GM19351 (cell line): ENCODE data around the gene ZPBP2.
"Not testable (repeated sequence)": the region's sequence is repeated elsewhere in the genome, so short reads cannot be mapped to it uniquely, and the experiment has no call there.

ENCODE experiments used
- ATAC-seq: cut with Tn5 transposase; IDR thresholded peaks from one replicate; pipeline ENCODE4 v1.9.1; 2021; ENCODE audit warnings: mild to moderate bottlenecking, moderate library complexity; ENCODE audit not compliant: unreplicated experiment

Gene ZPBP2, protein sequence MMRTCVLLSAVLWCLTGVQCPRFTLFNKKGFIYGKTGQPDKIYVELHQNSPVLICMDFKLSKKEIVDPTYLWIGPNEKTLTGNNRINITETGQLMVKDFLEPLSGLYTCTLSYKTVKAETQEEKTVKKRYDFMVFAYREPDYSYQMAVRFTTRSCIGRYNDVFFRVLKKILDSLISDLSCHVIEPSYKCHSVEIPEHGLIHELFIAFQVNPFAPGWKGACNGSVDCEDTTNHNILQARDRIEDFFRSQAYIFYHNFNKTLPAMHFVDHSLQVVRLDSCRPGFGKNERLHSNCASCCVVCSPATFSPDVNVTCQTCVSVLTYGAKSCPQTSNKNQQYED

GRCh38 chr17:39867880-39868553 lies at the start of gene ZPBP2:
Gene ZPBP2 (plus strand): TSS chr17:39868202. CDS start chr17:39868355, 153 bp downstream.
- no peak for ATAC-seq

DNA sequence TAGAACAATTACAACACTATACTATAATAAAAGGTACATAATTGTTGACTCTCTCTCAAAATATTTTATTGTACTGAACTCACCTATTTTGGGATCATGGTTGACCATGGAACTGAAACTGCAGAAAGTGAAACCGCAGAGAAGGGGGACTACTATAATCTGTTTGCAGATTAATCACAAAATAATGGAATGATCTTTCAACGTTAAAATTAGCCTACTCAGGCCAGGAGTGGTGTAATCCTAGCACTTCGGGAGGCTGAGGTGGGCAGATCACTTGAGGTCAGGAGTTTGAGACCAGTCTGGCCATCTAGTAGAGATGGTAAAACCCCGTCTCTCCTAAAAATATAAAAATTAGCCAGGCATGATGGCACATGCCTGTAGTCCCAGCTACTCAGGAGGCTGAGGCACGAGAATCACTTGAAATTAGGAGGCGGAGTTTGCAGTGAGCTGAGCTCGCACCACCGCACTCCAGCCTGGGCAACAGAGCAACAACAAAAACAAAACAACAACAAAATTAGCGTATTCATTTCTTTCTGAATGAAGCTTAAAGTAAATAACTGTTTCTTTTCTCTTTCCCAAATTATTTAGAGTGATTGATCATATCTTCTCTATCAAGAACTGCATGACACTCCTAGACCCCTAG lies 49.5 kb upstream of the ZPBP2 start:
- ATAC-seq, result no peak

- no peak for ATAC-seq
Observed at GRCh38 chr17:39820541-39820940, 47.5 kb upstream of the ZPBP2 start.

DNA sequence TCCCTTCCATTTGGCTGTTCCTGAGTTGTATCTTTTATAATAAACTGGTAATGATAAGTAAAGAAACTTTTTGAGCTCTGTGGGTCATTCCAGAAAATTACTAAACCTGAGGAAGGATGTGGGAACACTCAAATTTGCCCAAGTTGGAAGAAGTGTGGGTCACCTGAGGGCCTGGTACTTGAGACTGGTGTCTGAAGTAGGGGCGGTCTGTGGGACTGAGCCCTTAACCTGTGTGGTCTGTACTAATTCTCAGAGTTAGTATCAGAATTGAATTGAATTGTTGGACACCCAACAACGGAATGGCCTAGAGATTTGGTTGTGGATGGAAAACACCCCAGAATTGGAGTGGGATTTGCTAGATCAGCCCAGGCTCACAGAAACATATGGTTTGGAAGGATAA lies 47.0 kb upstream of the ZPBP2 start:
- ATAC-seq, result no peak

DNA sequence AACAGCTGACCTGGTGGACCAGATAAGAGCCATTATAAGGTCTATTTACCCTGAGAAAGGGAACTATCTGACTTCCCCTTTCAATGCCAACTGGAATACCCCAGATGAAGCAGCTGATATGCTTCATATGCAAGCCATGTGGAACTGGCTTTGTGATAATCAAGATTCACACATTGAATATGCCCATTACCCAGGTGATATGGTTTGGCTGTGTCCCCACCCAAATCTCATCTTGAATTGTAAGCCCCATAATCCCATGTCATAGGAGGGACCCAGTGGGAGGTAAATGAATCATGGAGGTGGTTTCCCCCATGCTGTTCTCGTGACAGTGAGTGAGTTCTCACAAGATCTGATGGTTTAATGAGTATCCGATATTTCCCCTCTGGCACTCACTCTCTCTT lies 46.0 kb upstream of the ZPBP2 start:
- ATAC-seq, result no peak

DNA sequence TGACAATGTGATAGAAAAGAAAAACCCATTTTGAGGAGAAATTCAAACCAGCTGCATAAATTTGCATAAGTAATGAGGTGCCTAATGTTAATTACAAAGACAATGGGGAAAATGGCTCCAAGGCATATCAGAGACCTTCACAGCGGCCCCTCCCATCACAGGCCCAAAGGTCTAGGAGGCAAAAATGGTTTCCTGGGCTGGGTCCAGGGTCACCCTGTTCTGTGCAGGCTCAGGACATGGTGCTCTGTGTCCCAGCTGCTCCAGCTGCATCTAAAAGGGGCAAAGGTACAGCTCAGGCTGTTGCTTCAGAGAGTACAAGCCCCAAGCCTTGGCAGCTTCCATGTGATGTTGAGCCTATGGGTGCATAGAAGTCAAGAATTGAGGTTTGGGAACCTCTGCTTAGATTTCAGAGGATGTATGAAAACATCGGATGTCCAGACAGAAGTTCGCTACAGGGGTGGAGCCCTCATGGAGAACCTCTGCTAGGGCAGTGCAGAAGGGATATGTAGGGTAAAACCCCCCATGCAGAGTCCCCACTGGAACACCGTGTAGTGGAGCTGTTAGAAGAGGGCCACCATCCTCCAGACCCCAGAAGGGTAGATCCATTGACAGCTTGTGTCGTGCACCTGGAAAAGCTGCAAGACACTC lies 44.5 kb upstream of the ZPBP2 start:
- no peak for ATAC-seq

DNA sequence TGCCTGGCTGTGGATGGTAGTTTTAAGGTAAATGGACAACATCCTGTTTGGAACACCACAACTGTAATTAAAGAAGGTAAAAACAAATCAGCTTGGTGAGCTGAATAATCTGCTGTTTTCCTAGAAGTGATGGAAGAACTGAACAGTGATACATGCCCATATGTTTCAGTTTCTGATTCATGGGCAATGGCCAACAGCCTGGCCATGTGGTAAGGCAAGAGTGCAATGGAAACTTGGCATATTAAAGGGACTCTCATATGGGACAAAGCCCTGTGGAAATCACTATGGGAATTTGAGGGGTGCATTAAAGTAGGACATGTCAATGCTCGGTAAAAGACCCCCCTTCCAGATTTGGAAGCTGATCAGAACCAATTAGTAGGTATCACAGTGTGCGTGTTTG lies 41.7 kb upstream of the ZPBP2 start:
- ATAC-seq, result no peak

- ATAC-seq, result no peak
Observed at GRCh38 chr17:39828443-39828842, 39.6 kb upstream of the ZPBP2 start.

GRCh38 chr17:39831588-39831987 lies 36.4 kb upstream of the ZPBP2 start:
- ATAC-seq, result no peak

GRCh38 chr17:39834017-39834416 lies 34.0 kb upstream of the ZPBP2 start:
- ATAC-seq, result no peak

- no peak for ATAC-seq
Observed at GRCh38 chr17:39835038-39835786, 32.8 kb upstream of the ZPBP2 start.

DNA sequence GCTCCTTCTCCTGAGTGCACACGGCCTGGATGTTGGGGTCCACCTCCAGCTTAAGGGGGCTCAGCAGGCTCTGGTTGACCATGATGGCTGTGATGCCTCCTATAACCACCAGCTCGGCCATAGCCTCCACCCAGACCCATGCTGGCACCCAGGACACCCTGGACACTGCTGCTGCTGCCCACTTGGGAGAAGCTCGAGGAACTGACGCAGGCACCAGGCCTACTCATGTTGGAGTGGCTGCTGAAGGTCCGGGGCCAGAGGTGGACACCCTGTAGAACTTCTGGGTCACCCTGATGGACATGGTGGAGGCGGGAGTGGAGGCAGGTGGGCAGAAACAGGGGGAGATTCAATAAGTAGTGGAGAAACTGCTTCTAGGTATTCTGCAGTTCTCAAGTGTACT lies 31.9 kb upstream of the ZPBP2 start:
- no peak for ATAC-seq

DNA sequence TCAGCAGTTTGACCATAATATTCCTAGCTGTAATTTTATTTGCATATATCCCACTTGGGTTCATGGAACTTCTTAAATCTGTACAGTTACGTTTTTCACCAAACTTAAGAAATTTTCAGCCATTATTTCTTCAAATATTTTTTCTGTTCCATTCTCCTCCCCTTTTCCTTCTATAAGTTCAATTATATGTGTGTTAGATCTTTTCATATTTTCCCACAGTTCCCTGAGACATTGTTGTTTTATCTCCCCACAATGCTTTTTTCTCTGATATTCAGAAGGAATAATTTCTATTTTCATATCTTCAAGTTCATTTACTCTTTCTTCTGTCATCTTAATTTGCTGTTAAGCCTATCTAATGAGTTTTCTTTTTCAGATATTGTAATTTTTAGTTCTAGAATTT lies 29.9 kb upstream of the ZPBP2 start:
- no peak for ATAC-seq

DNA sequence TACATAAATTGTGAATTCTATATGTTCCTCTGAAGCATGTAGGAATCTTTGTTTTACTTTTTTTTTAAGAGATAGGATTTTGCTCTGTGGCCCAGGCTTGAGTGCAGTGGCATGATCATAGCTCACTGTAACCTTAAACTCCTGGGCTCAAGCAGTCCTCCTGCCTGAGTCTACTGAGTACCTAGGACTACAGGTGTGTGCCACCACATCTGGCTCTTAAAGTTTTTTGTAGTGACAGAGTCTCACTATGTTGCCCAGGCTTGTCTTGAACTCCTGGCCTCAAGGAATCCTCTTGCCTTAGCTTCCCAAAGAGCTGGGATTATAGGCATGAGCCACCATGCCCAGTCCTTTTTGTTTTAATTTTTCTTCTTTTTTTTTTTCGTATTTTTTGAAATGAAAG lies 29.2 kb upstream of the ZPBP2 start:
- ATAC-seq, result no peak

GRCh38 chr17:39841134-39841683 lies 26.8 kb upstream of the ZPBP2 start:
- no peak for ATAC-seq

DNA sequence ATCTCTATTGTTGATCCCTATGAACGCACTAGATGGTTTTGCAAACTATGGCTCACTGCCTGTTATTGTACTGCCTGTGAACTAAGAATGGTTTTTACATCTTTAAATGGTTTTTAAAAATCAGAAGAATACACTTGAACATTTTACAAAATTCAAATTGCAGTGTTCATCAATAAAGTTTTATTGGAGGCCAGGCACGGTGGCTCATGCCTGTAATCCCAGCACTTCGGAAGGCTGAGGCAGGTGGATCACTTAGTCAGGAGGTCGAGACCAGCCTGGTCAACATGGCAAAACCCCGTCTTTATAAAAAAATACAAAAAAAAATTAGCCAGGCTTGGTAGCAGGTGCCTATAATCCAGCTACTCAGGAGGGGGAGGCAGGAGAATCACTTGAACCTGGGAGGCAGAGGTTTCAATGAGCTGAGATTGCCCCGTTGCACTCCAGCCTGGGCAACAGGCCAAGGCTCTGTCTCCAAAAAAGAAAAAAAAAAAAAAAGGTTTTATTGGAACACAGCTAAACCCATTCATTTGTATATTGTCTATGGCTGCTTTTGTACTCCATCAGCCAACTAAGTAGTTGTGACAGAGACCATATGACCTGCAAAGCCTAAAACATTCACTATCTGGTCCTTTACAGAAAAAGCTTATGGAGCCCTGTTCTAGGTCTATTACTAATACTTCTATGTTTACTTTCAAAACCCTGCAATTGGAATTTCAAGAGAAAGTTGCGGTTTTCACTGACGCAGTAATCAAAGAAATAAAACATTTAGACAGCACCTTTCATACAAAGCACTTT lies 22.8 kb upstream of the ZPBP2 start:
- ATAC-seq, result no peak

GRCh38 chr17:39846205-39846604 lies 21.8 kb upstream of the ZPBP2 start:
- no peak for ATAC-seq

DNA sequence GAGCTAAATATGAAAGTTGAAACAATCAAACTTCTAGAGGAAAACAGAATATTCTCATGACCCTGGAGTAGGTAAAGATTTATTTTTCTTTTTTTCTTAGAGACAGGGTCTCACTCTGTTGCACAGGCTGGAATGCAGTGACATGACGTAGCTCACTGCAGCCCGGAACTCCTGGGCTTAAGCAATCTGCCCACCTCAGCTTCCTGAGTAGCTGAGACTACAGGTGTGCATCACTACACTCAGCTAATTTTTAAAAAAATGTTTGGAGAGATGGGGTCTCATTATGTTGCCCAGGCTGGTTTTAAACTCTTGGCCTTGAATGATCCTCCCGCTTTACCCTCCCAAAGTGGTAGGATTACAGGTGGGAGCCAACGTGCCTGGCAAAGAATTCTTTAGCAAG lies 19.4 kb upstream of the ZPBP2 start:
- no peak for ATAC-seq

GRCh38 chr17:39850186-39850585 lies 17.8 kb upstream of the ZPBP2 start:
- ATAC-seq, result not testable (repeated sequence)

- no peak for ATAC-seq
Observed at GRCh38 chr17:39852239-39852638, 15.8 kb upstream of the ZPBP2 start.
